Measurements from ENCODE around the gene LPP. TPM values are rescaled to one million over a fixed set of nuclear protein-coding genes. Genes with fewer than 3 reads are reported as not detected.

Gene LPP
- total and polyA plus RNA-seq, 2 donors (not counting 1 experiment from before 2014, with no cell fraction given), result 7.6 to 81.7 TPM

- Histone ChIP-seq H3K79me2 (ENCODE audit: control insufficient read depth, insufficient read depth, low read length) (peaks cover 11% of the 10 kb centered on the region), H2AFZ (ENCODE audit: insufficient read depth, low read depth, low read length, poor library complexity, severe bottlenecking) (no peak overlapping the region), H4K20me1 (ENCODE audit: control insufficient read depth, insufficient read depth, low read length, poor library complexity, severe bottlenecking) (no peaks in the 10 kb centered on the region), H3K9me3 (ENCODE audit: control extremely low read depth in 1 of 3, control insufficient read depth in 2 of 3, insufficient read depth in 1 of 3, low read length in 2 of 3) (no peaks in the 10 kb centered on the region), H3K4me1 (ENCODE audit: control insufficient read depth in 2 of 2, insufficient read depth in 2 of 2, low read length in 2 of 2) (peaks cover 20% of the 10 kb centered on the region in 2 donors), H3K4me2 (replicated peaks; ENCODE audit: low read depth, low read length, poor library complexity, severe bottlenecking) (no peak overlapping the region), H3K9ac (ENCODE audit: low read length) (no peak overlapping the region), H3K27ac (ENCODE audit: low read length in 2 of 2) (no peak overlapping the region), H3K4me3 (ENCODE audit: control extremely low read depth in 1 of 5, extremely low read depth in 1 of 5, insufficient read depth in 1 of 5, low read depth in 2 of 5, low read length in 4 of 5) (no peak overlapping the region), H3K36me3 (replicated peaks in 1 of 2; ENCODE audit: control extremely low read depth in 1 of 2, control insufficient read depth in 1 of 2, extremely low read depth in 1 of 2, insufficient read depth in 2 of 2, low read length in 1 of 2) (peaks cover 0 to 1% of the 10 kb centered on the region in 2 experiments), H3K27me3 (replicated peaks in 1 of 4; ENCODE audit: control extremely low read depth in 1 of 4, control insufficient read depth in 3 of 4, insufficient read depth in 4 of 4, low read length in 3 of 4) (no peaks in the 10 kb centered on the region)
- ChIA-PET POLR2A (no interaction called here), CTCF (interaction anchor here (0.6 to 0.8 kb wide), 2 partner anchors 19 to 55 kb away, joined by 3 read pairs; no protein-coding TSS in a partner anchor)
- TF ChIP-seq CTCF (IDR thresholded peaks at IDR 0.05) (no peak), EZH2 (IDR thresholded peaks at IDR 0.05; ENCODE audit: borderline replicate concordance, insufficient read depth, low read depth, low read length, poor library complexity, severe bottlenecking) (no peak)
- intact Hi-C loops (cut with micrococcal nuclease), result no loop called here
- Mint-ChIP-seq H3K27me3 (no peaks in the 10 kb centered on the region), H3K27ac (no peak overlapping the region), H3K4me1 (peaks cover 48% of the 10 kb centered on the region), H3K9me3 (ENCODE audit: insufficient read depth) (no peaks in the 10 kb centered on the region), H3K4me3 (no peak overlapping the region)
- ATAC-seq (ENCODE audit: low read depth) (no peak), DNase-seq (no peak)
These were observed 167.3 kb downstream of the LPP start for GRCh38 chr3:188321258-188321657.

GRCh38 chr3:188322135-188322887 is 168.4 kb downstream of the LPP start:
- peaks cover 48% of the 10 kb centered on the region for H3K4me1 Mint-ChIP-seq
- no peak overlapping the region for H3K4me3 Mint-ChIP-seq
- no peak overlapping the region for H3K27ac Mint-ChIP-seq
- peaks cover 20% of the 10 kb centered on the region in 2 donors for H3K4me1 ChIP-seq (ENCODE audit: control insufficient read depth in 2 of 2, insufficient read depth in 2 of 2, low read length in 2 of 2)
- intact Hi-C loops (cut with micrococcal nuclease), result no loop called here
- TF ChIP-seq EZH2 (IDR thresholded peaks at IDR 0.05; ENCODE audit: borderline replicate concordance, insufficient read depth, low read depth, low read length, poor library complexity, severe bottlenecking) (no peak), CTCF (IDR thresholded peaks at IDR 0.05) (no peak)
- ChIA-PET CTCF (no interaction called here), POLR2A (no interaction called here)
- H3K9ac ChIP-seq (ENCODE audit: low read length), result no peak overlapping the region
- ATAC-seq (ENCODE audit: low read depth) (no peak), DNase-seq (no peak)
- peaks cover 9% of the 10 kb centered on the region for H3K79me2 ChIP-seq (ENCODE audit: control insufficient read depth, insufficient read depth, low read length)
- H3K9me3 Mint-ChIP-seq (ENCODE audit: insufficient read depth), result no peaks in the 10 kb centered on the region
- H3K4me2 ChIP-seq (replicated peaks; ENCODE audit: low read depth, low read length, poor library complexity, severe bottlenecking), result no peak overlapping the region
- WGBS (ENCODE audit: insufficient coverage), result 100% methylated on average over 3 of the region's 4 CpGs
- no peaks in the 10 kb centered on the region for H3K27me3 Mint-ChIP-seq
- no peak overlapping the region for H3K27ac ChIP-seq (ENCODE audit: low read length in 2 of 2)
- H3K4me3 ChIP-seq (ENCODE audit: control extremely low read depth in 1 of 5, extremely low read depth in 1 of 5, insufficient read depth in 1 of 5, low read depth in 2 of 5, low read length in 4 of 5), result no peak overlapping the region
- H3K27me3 ChIP-seq (replicated peaks in 1 of 4; ENCODE audit: control extremely low read depth in 1 of 4, control insufficient read depth in 3 of 4, insufficient read depth in 4 of 4, low read length in 3 of 4), result no peaks in the 10 kb centered on the region
- no peaks in the 10 kb centered on the region for H3K9me3 ChIP-seq (ENCODE audit: control extremely low read depth in 1 of 3, control insufficient read depth in 2 of 3, insufficient read depth in 1 of 3, low read length in 2 of 3)
- no peaks in the 10 kb centered on the region for H4K20me1 ChIP-seq (ENCODE audit: control insufficient read depth, insufficient read depth, low read length, poor library complexity, severe bottlenecking)
- H3K36me3 ChIP-seq (replicated peaks in 1 of 2; ENCODE audit: control extremely low read depth in 1 of 2, control insufficient read depth in 1 of 2, extremely low read depth in 1 of 2, insufficient read depth in 2 of 2, low read length in 1 of 2), result peaks cover 2 to 3% of the 10 kb centered on the region in 2 experiments
- H2AFZ ChIP-seq (ENCODE audit: insufficient read depth, low read depth, low read length, poor library complexity, severe bottlenecking), result no peak overlapping the region
